ENCODE data around the gene NIPBL.

Gene NIPBL

DNA sequence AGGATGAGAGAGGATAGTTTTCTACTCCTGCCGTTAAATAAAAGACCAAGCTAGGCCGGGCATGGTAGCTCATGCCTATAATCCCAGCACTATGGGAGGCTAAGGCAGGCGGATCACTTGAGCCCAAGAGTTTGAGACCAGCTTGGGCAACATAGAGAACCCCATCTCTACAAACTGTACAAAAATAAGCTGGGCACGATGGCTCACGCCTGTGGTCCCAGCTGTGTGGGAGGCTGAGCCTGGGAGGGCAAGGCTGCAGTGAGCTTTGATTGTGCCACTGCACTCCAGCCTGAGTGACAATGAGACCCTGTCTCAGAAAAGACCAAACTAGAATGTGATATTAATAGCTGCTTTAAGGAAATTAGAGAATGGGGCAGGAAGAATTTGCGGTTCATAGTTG is 158.4 kb downstream of the NIPBL start:
- DNase-seq (ENCODE audit: insufficient read length, low spot score) (no peak), FAIRE-seq (no peak)
- TF ChIP-seq, protein P1, sequence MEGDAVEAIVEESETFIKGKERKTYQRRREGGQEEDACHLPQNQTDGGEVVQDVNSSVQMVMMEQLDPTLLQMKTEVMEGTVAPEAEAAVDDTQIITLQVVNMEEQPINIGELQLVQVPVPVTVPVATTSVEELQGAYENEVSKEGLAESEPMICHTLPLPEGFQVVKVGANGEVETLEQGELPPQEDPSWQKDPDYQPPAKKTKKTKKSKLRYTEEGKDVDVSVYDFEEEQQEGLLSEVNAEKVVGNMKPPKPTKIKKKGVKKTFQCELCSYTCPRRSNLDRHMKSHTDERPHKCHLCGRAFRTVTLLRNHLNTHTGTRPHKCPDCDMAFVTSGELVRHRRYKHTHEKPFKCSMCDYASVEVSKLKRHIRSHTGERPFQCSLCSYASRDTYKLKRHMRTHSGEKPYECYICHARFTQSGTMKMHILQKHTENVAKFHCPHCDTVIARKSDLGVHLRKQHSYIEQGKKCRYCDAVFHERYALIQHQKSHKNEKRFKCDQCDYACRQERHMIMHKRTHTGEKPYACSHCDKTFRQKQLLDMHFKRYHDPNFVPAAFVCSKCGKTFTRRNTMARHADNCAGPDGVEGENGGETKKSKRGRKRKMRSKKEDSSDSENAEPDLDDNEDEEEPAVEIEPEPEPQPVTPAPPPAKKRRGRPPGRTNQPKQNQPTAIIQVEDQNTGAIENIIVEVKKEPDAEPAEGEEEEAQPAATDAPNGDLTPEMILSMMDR (IDR thresholded peaks at IDR 0.05; ENCODE audit: insufficient read depth, missing control alignments): no peak

DNA sequence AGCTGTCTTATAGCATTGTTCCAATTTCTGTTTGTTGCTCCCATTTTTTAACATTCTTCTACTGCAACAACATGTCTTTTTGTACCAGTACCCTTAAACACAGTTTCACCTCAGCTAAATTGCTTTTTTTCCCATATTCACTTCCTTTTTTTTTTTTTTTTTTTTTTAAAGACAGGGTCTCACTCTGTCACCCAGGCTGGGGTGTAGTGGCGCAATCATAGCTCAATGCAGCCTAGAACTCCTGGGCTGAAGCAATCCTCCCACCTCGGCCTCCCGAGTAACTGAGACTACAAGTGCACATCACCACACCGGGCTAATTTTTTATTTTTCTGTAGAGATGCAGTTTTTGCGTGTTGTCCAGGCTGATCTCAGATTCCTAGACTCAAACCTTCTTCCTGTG is 161.3 kb downstream of the NIPBL start:
- FAIRE-seq: no peak

GRCh38 chr5:37039824-37040223 is 163.3 kb downstream of the NIPBL start:
- DNase-seq (ENCODE audit: insufficient read length, low spot score) (no peak), FAIRE-seq (peak; percentile 6)
- TF ChIP-seq, protein P1 (IDR thresholded peaks at IDR 0.05; ENCODE audit: insufficient read depth, missing control alignments): no peak

More for the DNA sequence above, 161.3 kb downstream of the NIPBL start:
- no peak for DNase-seq (ENCODE audit: insufficient read length, low spot score)
- TF ChIP-seq, protein P1 (IDR thresholded peaks at IDR 0.05; ENCODE audit: insufficient read depth, missing control alignments): no peak

GRCh38 chr5:37043693-37044092 is 167.1 kb downstream of the NIPBL start:
- TF ChIP-seq, protein P1 (IDR thresholded peaks at IDR 0.05; ENCODE audit: insufficient read depth, missing control alignments): no peak
- DNase-seq (ENCODE audit: insufficient read length, low spot score) (no peak), FAIRE-seq (no peak)

- no peak for FAIRE-seq
- TF ChIP-seq, protein P1 (IDR thresholded peaks at IDR 0.05; ENCODE audit: insufficient read depth, missing control alignments): no peak
- no peak for DNase-seq (ENCODE audit: insufficient read length, low spot score)
Measured at GRCh38 chr5:37044120-37044519, 167.6 kb downstream of the NIPBL start.

DNA sequence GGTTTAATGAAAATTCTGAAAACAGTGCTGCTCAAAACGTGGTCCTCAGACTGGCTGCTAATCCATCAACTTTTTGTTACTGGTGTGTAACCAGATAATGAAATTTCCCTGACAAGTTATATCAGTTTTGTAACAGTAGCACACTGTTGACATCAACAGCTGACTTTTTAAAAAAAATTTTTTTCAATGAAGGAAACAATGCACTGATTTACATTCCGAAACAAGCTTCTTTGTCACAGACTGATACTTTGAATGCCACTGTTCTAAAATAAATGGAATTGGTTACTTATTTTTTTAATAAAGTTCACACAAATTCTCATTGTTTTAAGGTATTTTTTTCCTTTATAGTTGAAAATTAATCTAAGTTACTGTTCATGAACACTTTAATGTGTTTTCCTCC is 169.1 kb downstream of the NIPBL start:
- FAIRE-seq (no peak), DNase-seq (ENCODE audit: insufficient read length, low spot score) (no peak)
- TF ChIP-seq, protein P1 (IDR thresholded peaks at IDR 0.05; ENCODE audit: insufficient read depth, missing control alignments): no peak

GRCh38 chr5:37047947-37048346 is 171.4 kb downstream of the NIPBL start:
- DNase-seq (ENCODE audit: insufficient read length, low spot score) (no peak), FAIRE-seq (no peak)
- TF ChIP-seq, protein P1 (IDR thresholded peaks at IDR 0.05; ENCODE audit: insufficient read depth, missing control alignments): no peak

Measured in D721Med (cell line).